ENCODE results near the gene ZC3H14. TPM values are rescaled to one million over a fixed set of nuclear protein-coding genes. Genes with fewer than 3 reads are reported as not detected.

ZC3H14 gene
- total and polyA plus RNA-seq, 3 donors from 2014 or later = 208 to 354 (median 253) TPM

- DNase-seq = no peak
- Histone ChIP-seq H3K27ac (no peak overlapping the region), H3K4me1 (no peaks in the 10 kb centered on the region), H3K27me3 (no peaks in the 10 kb centered on the region), H3K4me3 (no peak overlapping the region), H3K9me3 (no peaks in the 10 kb centered on the region), H3K36me3 (ENCODE audit: low read depth, missing control alignments) (no peaks in the 10 kb centered on the region)
- no peak for TF ChIP-seq POLR2A (IDR thresholded peaks at IDR 0.05)
- TF ChIP-seq CTCF (IDR thresholded peaks at IDR 0.05) = no peak
- intact Hi-C loops (cut with DNase I; ENCODE audit: low total_unique reads) = no loop called here
- WGBS, 2 donors = 69 to 76% methylated on average over 2 of the region's 2 CpGs
These were observed 69.7 kb downstream of the ZC3H14 start for GRCh38 chr14:88632512-88632911.

- H3K4me3 ChIP-seq = no peak overlapping the region
- no peaks in the 10 kb centered on the region for H3K4me1 ChIP-seq
- no peaks in the 10 kb centered on the region for H3K9me3 ChIP-seq
- H3K27ac ChIP-seq = no peak overlapping the region
- TF ChIP-seq POLR2A (IDR thresholded peaks at IDR 0.05) (no peak), CTCF (IDR thresholded peaks at IDR 0.05) (no peak)
- no peaks in the 10 kb centered on the region for H3K27me3 ChIP-seq
- intact Hi-C loops (cut with DNase I; ENCODE audit: low total_unique reads) = no loop called here
- WGBS, 2 donors = 84 to 87% methylated on average over 1 of the region's 1 CpG
- DNase-seq = no peak
- no peaks in the 10 kb centered on the region for H3K36me3 ChIP-seq (ENCODE audit: low read depth, missing control alignments)
These were observed 76.4 kb downstream of the ZC3H14 start for GRCh38 chr14:88639221-88639620.

- Histone ChIP-seq H3K4me1 (no peaks in the 10 kb centered on the region), H3K4me3 (no peak overlapping the region), H3K36me3 (ENCODE audit: low read depth, missing control alignments) (no peaks in the 10 kb centered on the region), H3K27ac (no peak overlapping the region), H3K27me3 (no peaks in the 10 kb centered on the region), H3K9me3 (no peaks in the 10 kb centered on the region)
- no peak for TF ChIP-seq POLR2A (IDR thresholded peaks at IDR 0.05)
- TF ChIP-seq CTCF (IDR thresholded peaks at IDR 0.05) = no peak
- no peak for DNase-seq
- WGBS, 2 donors = 82 to 88% methylated on average over 5 of the region's 5 CpGs
- intact Hi-C loops (cut with DNase I; ENCODE audit: low total_unique reads) = no loop called here
These were observed 97.2 kb downstream of the ZC3H14 start for GRCh38 chr14:88660056-88660455.

GRCh38 chr14:88667555-88668273, 104.9 kb downstream of the ZC3H14 start:
- Histone ChIP-seq H3K36me3 (ENCODE audit: low read depth, missing control alignments) (no peaks in the 10 kb centered on the region), H3K9me3 (no peaks in the 10 kb centered on the region), H3K27ac (no peak overlapping the region), H3K4me3 (no peak overlapping the region), H3K27me3 (no peaks in the 10 kb centered on the region), H3K4me1 (no peaks in the 10 kb centered on the region)
- WGBS, 2 donors = 32 to 61% methylated on average over 4 of the region's 4 CpGs
- intact Hi-C loops (cut with DNase I; ENCODE audit: low total_unique reads) = no loop called here
- DNase-seq = peak; percentile 59
- TF ChIP-seq POLR2A (IDR thresholded peaks at IDR 0.05) (no peak), CTCF (IDR thresholded peaks at IDR 0.05) (peak; percentile 40 to 80 (median 66))
